PFSK-1 (cell line): ENCODE measurements around the gene SDCCAG8.

Experiments used
- POLR2AphosphoS5 ChIP-seq: IDR thresholded peaks from 2 replicates; pipeline ENCODE4 v1.6.1; 2012; ENCODE audit warnings: low read depth, mild to moderate bottlenecking, control low read depth, low read length, moderate library complexity
- REST ChIP-seq, 2 experiments: IDR thresholded peaks; 2 replicates each; pipeline versions ENCODE4 v1.6.1 to v1.8.0; 2011 to 2012; ENCODE audit warnings: low read depth in 2 of 2, low read length in 2 of 2, control low read depth in 1 of 2, inconsistent platforms in 1 of 2, mild to moderate bottlenecking in 1 of 2, moderate library complexity in 1 of 2; ENCODE audit not compliant: insufficient read depth in 1 of 2
- SIN3A ChIP-seq: IDR thresholded peaks from 2 replicates; pipeline ENCODE4 v1.6.1; 2012; ENCODE audit warnings: mild to moderate bottlenecking, low read length, moderate library complexity, borderline replicate concordance; ENCODE audit not compliant: insufficient read depth
- TAF1 ChIP-seq: IDR thresholded peaks from 2 replicates; pipeline ENCODE4 v1.6.1; 2012; ENCODE audit warnings: low read length, control low read depth, borderline replicate concordance; ENCODE audit not compliant: insufficient read depth

GRCh38 chr1:243546457-243546856 is 290.6 kb downstream of the SDCCAG8 start:
- no peak for TF ChIP-seq REST (IDR thresholded peaks at IDR 0.05; ENCODE audit: insufficient read depth in 1 of 2, low read depth in 2 of 2, low read length in 2 of 2)
- TF ChIP-seq POLR2AphosphoS5: no peak
- no peak for TF ChIP-seq TAF1
- no peak for TF ChIP-seq SIN3A
